HG02798 (cell line): ENCODE measurements around the gene AHNAK.

Experiments
- ATAC-seq: cut with Tn5 transposase; IDR thresholded peaks from one replicate; pipeline ENCODE4 v1.9.1; 2021; ENCODE audit warnings: mild to moderate bottlenecking; ENCODE audit not compliant: unreplicated experiment, poor library complexity

The AHNAK gene

GRCh38 chr11:62536301-62536957 is 10.2 kb downstream of the AHNAK start:
- ATAC-seq = no peak

DNA sequence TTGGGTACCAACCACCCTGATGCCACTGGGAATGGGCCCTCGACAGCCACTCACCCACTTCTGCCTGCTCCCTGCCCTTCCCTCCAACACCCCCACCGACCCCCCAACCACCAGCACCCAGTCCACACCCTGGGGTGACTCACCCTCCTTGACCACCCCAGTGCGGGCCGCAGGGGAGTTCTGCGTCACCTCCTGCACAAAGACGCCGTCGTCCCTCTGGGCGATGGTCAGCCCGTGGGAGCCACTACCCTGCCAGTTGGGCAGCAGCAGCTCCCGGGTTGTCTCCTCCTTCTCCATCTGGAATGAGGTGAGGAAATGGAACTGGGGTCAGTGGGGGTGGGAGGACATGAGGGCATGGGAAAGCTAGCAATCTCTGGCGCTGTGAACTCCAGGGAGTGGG is 10.8 kb downstream of the AHNAK start:
- no peak for ATAC-seq

DNA sequence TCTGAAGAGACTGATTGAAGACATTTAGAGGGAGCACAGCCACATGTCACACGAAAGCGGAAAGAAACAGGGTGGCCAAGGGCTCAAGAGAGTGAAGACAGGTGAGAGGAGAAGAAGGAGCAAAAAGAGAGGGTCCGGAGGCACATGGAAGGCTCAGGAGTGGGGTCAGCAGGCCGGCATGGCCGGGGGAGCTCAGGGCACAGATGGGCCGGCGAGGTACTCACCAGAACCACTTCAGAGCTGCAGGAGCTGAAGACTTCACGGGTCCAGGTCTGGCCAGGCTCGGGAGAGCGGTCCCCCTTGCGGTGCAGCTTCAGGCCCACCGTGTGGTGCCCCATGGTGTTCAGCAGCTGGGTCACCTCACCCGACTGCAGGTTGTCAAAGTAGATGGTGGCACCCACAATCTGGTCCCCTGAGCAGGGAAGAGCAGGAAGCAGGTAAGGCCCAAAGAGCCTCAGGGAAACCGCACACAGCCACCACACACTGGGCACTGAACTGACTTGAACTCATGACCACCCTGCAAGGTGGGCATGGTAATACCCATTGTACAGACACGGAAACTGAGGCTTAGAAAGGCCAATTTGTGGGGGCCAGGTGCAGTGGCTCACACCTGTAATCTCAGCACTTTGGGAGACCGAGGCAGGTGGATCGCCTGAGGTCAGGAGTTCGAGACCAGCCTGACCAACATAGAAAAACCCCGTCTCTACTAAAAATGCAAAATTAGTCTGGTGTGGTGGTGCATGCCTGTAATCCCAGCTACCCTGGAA is 11.6 kb downstream of the AHNAK start:
- no peak for ATAC-seq

DNA sequence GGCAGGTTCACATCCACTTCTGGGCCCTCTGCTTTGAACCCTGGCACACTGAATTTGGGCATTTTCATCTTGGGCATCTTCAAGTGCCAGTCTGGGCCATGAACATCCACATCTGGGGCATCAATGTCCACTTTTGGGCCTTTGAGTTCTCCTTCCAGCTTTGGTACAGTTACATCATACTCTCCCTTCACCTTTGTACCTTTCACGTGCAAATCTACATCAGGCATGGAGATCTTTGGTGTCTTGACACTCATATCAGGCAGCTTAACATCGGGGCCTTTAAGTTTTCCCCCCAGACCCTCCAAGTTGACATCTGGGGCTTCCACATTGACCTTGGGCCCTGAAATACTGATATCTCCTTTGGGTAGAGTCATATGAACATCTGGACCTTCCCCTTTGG is 14.5 kb downstream of the AHNAK start:
- no peak for ATAC-seq

GRCh38 chr11:62516736-62517371 is 29.8 kb downstream of the AHNAK start:
- no peak for ATAC-seq

DNA sequence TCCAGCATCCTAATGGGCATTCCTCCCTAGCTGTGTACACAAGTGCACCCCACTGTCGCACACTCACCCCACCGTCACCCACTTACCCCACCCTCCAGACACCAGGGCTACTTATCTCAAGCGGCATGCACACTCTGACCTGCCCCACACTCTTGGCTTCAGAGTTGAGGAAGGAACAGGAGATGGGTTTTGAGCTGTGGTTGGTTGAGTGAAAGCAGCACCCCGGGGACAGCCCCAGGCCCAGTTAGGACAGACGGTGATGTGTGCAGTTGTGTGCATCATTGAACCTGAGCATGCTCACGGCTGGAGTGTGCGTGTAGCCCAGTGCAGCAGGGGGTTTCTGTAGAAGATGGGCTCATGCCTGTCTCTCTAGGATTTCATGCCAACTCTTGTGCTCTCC is 32.5 kb downstream of the AHNAK start:
- ATAC-seq = no peak

DNA sequence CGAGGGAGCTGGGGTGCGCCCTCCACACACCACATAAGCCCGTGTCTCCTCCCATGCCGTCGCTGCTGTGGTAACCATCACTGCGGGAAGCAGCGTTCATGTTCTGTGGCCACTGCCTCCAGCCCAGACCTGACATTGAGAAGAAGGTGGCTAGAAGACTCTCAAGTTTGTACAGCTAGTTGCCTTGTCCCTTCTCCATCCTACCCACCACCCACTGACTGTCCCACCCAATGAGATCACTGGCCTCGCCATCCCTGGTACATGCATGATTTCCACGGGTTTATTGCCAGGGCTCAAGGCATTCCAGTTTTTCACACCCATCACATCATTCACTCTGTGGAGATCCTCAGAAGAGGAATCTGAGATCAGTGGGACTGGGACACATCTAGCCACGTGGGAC is 33.0 kb downstream of the AHNAK start:
- no peak for ATAC-seq

DNA sequence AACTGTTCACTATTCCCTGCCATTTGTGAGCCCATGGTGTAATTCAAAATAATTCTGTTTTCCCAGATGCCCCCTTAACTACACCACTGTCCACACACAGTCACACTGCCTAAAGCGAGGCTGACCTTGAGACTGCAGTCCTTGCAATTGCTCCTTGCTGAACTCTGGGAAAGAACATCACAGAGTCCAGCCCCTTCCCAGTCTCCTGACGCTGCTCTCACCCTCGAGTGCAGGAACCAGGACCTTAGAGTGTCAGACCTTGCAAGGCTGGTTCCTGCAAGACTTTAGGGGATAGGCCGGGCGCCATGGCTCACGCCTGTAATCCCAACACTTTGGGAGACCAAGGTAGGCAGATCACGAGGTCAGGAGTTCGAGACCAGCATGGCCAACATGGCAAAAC is 33.6 kb downstream of the AHNAK start:
- no peak for ATAC-seq

DNA sequence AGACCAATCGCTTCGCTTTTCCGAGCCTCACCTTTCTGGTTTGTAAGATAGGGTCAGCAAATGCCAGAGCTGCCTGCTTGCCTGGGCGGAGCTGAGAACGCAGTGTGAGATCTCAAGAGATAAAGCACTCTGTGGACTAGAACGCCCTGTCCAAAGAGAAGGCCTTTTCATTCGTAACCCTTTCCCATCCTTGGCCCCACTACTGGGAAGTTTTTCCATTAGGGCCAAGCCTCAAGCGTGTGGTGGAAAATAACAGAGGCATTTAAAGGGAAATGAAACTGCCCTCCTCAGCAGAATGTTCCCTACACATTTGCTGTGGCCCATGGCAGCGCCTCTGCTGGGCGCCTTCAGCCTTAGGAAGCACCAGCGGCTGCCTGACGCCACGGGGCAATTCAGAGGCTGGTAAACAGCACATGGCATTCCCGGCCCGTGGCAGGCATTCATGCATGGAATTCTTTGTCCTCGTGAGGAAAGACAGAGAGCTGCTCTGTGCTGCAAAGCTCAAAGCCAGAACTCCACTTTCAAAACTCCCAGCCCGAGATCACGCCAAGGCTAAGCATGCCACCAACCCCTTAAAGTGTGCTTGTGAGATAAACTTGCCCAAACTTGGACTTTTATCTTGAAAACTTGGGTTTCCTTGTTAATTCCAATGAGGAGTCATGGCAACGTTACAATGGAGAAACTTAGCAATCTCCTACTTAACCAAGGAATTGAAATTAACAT is 38.1 kb downstream of the AHNAK start:
- ATAC-seq = no peak

DNA sequence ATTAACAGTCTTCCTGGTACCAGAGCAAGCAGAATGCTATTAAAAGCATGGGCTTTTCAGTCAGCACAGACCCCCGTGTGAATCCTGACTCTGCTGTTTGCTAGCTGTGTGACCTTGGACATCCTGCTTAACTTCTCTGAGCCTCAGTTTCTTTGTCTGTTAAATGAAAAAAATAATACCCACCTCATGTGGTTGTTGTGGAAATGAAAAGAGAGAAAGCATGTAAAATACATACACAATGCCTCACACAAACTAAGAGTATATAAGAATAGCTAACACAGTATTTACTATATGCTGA is 39.5 kb downstream of the AHNAK start:
- ATAC-seq = no peak

- no peak for ATAC-seq
Measured at GRCh38 chr11:62506413-62507124, 40.0 kb downstream of the AHNAK start.

DNA sequence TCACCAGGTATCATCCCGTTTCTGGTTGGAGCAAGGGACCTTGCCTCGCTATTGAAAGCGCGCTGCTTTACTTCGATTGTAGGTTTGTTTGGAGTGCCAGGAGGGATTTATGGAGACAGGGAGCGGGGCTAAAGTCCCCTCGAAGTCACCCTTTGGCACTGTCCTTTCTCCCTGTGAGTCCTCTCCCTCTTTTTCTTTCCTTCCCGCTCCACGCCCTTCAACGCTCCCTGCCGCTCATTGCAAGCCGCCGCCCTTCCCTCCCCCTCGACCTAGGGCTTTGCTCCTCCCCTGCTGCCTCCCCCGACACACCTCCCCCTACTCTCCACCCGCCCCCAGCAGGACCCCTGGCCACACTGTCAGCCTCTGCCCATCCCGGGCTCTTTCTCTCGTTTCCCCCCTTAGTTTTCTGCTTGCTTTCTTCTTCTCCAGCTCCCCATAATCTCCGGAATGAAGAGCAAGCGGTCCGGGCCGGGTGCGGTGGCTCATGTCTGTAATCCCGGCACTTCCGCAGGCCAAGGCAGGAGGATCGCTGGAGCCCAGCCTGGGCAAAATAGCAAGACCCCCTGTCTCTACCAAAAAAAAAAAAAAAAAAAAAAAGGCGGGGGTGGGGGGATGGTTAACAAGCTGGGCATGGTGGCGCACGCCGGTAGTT is 41.0 kb downstream of the AHNAK start:
- no peak for ATAC-seq

DNA sequence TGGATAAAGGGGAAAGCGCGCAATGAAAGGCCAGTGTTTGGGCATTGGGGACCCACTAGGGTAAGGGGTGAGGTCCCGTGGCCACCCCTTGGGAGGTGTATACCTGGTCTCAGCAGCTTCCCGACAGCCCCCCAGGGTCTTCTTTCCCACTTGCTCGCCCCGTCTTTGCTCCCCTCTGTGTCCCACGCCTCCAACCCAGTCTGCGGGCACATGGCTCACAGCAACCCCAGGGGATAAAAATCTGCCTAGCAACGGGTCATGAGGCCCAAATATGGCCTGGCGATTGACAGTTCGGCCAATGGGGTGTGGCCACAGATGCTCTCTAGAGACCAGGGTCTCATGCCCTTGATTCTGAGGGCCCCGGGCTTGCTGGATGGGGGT is 41.6 kb downstream of the AHNAK start:
- no peak for ATAC-seq

GRCh38 chr11:62504158-62504973 is 42.2 kb downstream of the AHNAK start:
- no peak for ATAC-seq

DNA sequence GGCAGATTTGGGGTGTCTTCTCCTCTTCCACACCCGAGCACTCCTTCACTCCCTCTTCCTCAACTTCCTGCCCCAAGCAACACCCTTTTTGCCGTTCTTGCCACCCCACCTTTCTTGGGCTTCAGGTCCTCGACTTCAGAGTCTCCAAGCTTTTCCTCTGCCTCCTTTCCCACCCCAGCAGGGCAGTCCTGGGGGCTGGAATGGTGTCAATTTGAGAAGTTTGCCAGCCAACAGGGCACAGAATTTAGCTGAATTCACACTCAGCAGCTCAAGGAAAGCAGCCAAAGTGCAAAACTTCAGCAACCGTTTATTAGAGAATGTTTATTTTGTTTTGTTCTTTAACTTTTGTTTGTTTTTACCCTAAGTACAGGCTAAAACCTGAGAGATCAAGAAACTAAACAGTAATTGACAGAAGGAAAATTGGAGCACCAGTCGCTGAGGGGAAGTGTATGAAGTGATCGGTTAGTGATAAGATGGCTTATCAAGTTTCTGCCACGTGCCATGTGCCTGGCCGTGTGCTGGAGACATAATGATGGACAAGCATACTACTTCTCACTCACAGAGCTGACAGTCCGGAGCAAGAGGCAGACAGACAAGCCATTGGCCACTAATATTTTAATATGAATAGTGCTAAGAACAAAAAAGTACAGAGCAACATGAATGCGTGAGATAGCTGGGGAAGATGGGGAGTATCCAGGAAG is 44.4 kb downstream of the AHNAK start:
- no peak for ATAC-seq

DNA sequence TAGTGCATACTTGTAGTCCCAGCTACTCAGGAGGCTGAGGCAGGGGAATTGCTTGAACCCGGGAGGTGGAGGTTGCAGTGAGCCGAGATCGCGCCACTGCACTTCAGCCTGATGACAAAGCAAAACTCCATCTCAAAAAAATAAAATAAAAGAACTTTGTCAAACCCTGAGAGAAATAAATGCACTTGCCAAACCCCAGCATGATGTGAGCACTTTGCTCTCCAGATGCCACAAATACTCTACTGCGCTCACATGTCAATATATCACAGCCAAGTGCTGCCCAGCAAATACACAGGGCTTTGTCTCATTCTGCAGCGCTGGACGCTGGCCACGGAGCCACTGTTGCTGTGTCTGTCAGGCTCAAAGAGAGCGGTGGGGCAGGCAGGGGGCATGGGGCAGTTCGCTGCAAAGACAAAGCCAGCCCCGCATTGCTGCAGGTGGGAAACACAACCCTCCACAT is 45.1 kb downstream of the AHNAK start:
- no peak for ATAC-seq

DNA sequence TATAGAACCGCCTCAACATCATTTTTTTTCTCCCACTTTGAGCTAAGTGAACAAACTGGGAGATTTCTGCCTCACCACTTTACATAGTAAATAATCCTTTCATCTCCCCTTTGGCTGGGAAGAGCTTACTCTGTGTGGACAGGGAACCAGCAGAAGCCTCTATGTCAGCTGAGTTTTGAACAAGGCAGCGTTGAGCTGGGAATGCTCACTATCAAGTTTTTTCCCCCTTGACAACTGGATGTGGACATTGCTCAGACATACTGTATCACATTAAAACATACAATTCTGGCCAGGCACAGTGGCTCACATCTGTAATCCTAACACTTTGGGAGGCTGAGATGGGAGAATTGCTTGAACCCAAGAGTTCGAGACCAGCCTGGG is 46.0 kb downstream of the AHNAK start:
- ATAC-seq = no peak

DNA sequence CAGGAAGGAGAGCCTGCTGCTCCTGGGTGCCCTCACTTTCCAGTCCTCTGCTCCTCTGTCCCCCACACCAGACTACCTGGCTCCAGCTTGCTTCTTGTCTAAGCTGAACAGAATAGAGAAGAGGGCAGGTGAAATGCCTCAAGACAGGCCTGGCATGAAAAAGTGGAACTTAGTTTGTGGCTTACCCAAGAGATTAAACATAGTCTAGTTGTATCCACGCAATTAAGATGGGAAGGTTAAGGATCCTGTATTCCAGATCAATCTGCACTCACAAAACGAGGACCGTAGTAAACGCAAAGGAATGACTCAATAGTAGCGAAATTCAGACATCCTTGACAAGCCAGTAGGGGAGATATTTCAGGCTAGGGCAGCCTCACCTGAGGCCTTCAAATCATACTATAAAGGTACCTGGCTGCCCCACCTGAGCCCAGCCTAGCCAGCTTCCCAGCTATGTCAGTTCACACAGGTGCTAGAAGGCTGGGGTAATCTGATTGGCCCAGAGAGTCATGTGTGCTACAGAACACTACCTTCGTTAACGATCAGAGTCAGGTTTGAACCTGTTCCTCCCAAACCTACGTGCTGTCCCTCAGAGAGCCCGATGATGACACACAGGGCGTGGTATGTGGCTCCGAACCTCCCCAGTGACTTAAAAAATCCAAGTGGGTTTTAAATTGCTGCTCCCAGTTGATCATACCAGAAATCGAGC is 46.5 kb downstream of the AHNAK start:
- no peak for ATAC-seq
